ENCODE results near the gene RACK1.
"Not testable (repeated sequence)": the region's sequence is repeated elsewhere in the genome, so short reads cannot be mapped to it uniquely, and the experiment has no call there.

RACK1 gene

GRCh38 chr5:181212080-181212479 lies 31.6 kb downstream of the RACK1 start:
- no peak for DNase-seq

GRCh38 chr5:181211208-181211607 lies 32.5 kb downstream of the RACK1 start:
- no peak for DNase-seq

- not testable (repeated sequence) for DNase-seq
Measured at GRCh38 chr5:181210698-181211097, 33.0 kb downstream of the RACK1 start.

- DNase-seq: not testable (repeated sequence)
Measured at GRCh38 chr5:181210148-181210547, 33.6 kb downstream of the RACK1 start.

GRCh38 chr5:181209006-181209405 lies 34.7 kb downstream of the RACK1 start:
- DNase-seq: not testable (repeated sequence)

GRCh38 chr5:181207960-181208253 lies 35.8 kb downstream of the RACK1 start:
- no peak for DNase-seq

GRCh38 chr5:181207214-181207959 lies 36.3 kb downstream of the RACK1 start:
- DNase-seq: no peak

- no peak for DNase-seq
Measured at GRCh38 chr5:181205761-181206649, 37.7 kb downstream of the RACK1 start.

GRCh38 chr5:181204826-181205760 lies 38.6 kb downstream of the RACK1 start, which contains the start of gene TRIM7:
TRIM7 (minus strand) TSS chr5:181205196; CDS start chr5:181205110, 86 bp downstream.
- DNase-seq: no peak

GRCh38 chr5:181204113-181204825 lies 39.4 kb downstream of the RACK1 start:
- DNase-seq: no peak

- no peak for DNase-seq
Measured at GRCh38 chr5:181203777-181204112, 40.0 kb downstream of the RACK1 start.

- DNase-seq: no peak
Measured at GRCh38 chr5:181203093-181203711, 40.5 kb downstream of the RACK1 start.

- no peak for DNase-seq
Measured at GRCh38 chr5:181200816-181201215, 42.9 kb downstream of the RACK1 start.

GRCh38 chr5:181199881-181200638 lies 43.6 kb downstream of the RACK1 start:
- no peak for DNase-seq

- no peak for DNase-seq
Measured at GRCh38 chr5:181198905-181199519, 44.7 kb downstream of the RACK1 start.

- no peak for DNase-seq
Measured at GRCh38 chr5:181198106-181198685, 45.5 kb downstream of the RACK1 start.

- no peak for DNase-seq
Measured at GRCh38 chr5:181197326-181197951, 46.3 kb downstream of the RACK1 start.

GRCh38 chr5:181195249-181195761 lies 48.4 kb downstream of the RACK1 start:
- DNase-seq: no peak

GRCh38 chr5:181194489-181195248 lies 49.0 kb downstream of the RACK1 start:
- no peak for DNase-seq

All from NCI-H2171 treated with DMSO at 0.1 percent for 48 hours (cell line).